IMR-90 (cell line): ENCODE measurements around the gene PAX1. TPM values are rescaled to one million over a fixed set of nuclear protein-coding genes. Genes with fewer than 3 reads are reported as not detected.

Source experiments
- ATAC-seq: fragments of 200-7000 bp; cut with Tn5 transposase; 2 replicates; pipeline ENCODE4 v1.9.1; 2020; ENCODE audit warnings: low read depth, mild to moderate bottlenecking, moderate library complexity
- Bru-seq: library from RNA; stranded (reverse); fragments of 400-500 nt; gene quantifications from one replicate; lab custom pipeline; 2021; lab: Mats Ljungman, UMichigan
- BruChase-seq, 2 experiments: library from RNA; stranded (reverse); fragments of 400-500 nt; gene quantifications; one replicate each; lab custom pipeline; 2021; lab: Mats Ljungman, UMichigan
- BruUV-seq: library from RNA; stranded (reverse); fragments of 400-500 nt; replicated peaks from 2 replicates; lab custom pipeline; 2021; lab: Mats Ljungman, UMichigan
- CTCF ChIA-PET: fragments of 300-600 bp; formaldehyde crosslinking; extraction: SDS; loops from one replicate; lab custom pipeline; 2021; ENCODE audit warnings: antibody characterized with exemption; lab: Yijun Ruan, JAX
- POLR2A ChIA-PET: fragments of 300-600 bp; sonication (Branson Sonifier 250); formaldehyde crosslinking; loops from one replicate; lab custom pipeline; 2022; ENCODE audit warnings: antibody characterized with exemption; ENCODE audit not compliant: unreplicated experiment; lab: Charles Lee
- DNase-seq: peaks from one replicate; pipeline ENCODE4 v3.0.0; 2013
- H2AFZ ChIP-seq: replicated peaks from 2 replicates; pipeline ENCODE3; 2013; ENCODE audit warnings: low read length, mild to moderate bottlenecking; ENCODE audit not compliant: poor library complexity
- H2AK5ac ChIP-seq: 2 replicates; pipeline ENCODE4 v1.6.1; 2013; ENCODE audit warnings: low read depth, low read length, inconsistent platforms
- H2AK9ac ChIP-seq: replicated peaks from 2 replicates; pipeline ENCODE3; 2013; ENCODE audit warnings: mild to moderate bottlenecking, low read depth, low read length, moderate library complexity; ENCODE audit not compliant: poor library complexity
- H2BK120ac ChIP-seq: 2 replicates; pipeline ENCODE4 v1.6.1; 2013; ENCODE audit warnings: low read depth, low read length, inconsistent platforms
- H2BK15ac ChIP-seq: 3 replicates; pipeline ENCODE4 v1.6.1; 2013; ENCODE audit warnings: low read depth, low read length, inconsistent platforms
- H2BK20ac ChIP-seq: 2 replicates; pipeline ENCODE4 v1.6.1; 2013; ENCODE audit warnings: low read depth, mild to moderate bottlenecking, inconsistent platforms, low read length, moderate library complexity
- H2BK5ac ChIP-seq: 2 replicates; pipeline ENCODE4 v1.6.1; 2013; ENCODE audit warnings: mild to moderate bottlenecking, low read depth, low read length, inconsistent platforms; ENCODE audit not compliant: poor library complexity, severe bottlenecking
- H3K14ac ChIP-seq: replicated peaks from 2 replicates; pipeline ENCODE4 v1.6.1; 2013; ENCODE audit warnings: low read depth, low read length, inconsistent platforms
- H3K18ac ChIP-seq: 2 replicates; pipeline ENCODE4 v1.6.1; 2013; ENCODE audit warnings: low read depth, low read length, control low read depth
- H3K23ac ChIP-seq: 2 replicates; pipeline ENCODE4 v1.6.1; 2013; ENCODE audit warnings: low read depth, low read length, inconsistent platforms
- H3K27ac ChIP-seq: 2 replicates; pipeline ENCODE4 v1.5.1; 2013; ENCODE audit warnings: mild to moderate bottlenecking, control low read depth, low read length; ENCODE audit not compliant: insufficient read depth
- H3K27me3 ChIP-seq: 2 replicates; pipeline ENCODE4 v1.6.1; 2013; ENCODE audit warnings: low read length; ENCODE audit not compliant: control insufficient read depth, insufficient read depth
- H3K36me3 ChIP-seq: 2 replicates; pipeline ENCODE4 v1.6.1; 2013; ENCODE audit warnings: low read length, mixed read lengths; ENCODE audit not compliant: control insufficient read depth, insufficient read depth
- H3K4ac ChIP-seq: 2 replicates; pipeline ENCODE4 v1.6.1; 2013; ENCODE audit warnings: low read depth, low read length, inconsistent platforms
- H3K4me1 ChIP-seq: 2 replicates; pipeline ENCODE4 v1.6.1; 2013; ENCODE audit warnings: low read length, mixed read lengths; ENCODE audit not compliant: control insufficient read depth, insufficient read depth
- H3K4me2 ChIP-seq: 2 replicates; pipeline ENCODE4 v1.6.1; 2013; ENCODE audit warnings: low read depth, mild to moderate bottlenecking, control low read depth, low read length, moderate library complexity
- H3K4me3 ChIP-seq: 2 replicates; pipeline ENCODE4 v1.5.1; 2013; ENCODE audit warnings: low read depth, mild to moderate bottlenecking, control low read depth, low read length, moderate library complexity; ENCODE audit not compliant: insufficient read depth
- H3K56ac ChIP-seq: 2 replicates; pipeline ENCODE4 v1.6.1; 2013; ENCODE audit warnings: low read length, inconsistent platforms; ENCODE audit not compliant: insufficient read depth; ENCODE audit errors: extremely low read depth
- H3K79me1 ChIP-seq, 2 experiments: 2 replicates each; pipeline ENCODE4 v1.6.1; 2013; ENCODE audit warnings: low read length in 2 of 2, inconsistent platforms in 1 of 2, low read depth in 1 of 2
- H3K9ac ChIP-seq: 2 replicates; pipeline ENCODE4 v1.6.1; 2013; ENCODE audit warnings: low read depth, low read length, control low read depth
- H3K9me1 ChIP-seq: 2 replicates; pipeline ENCODE4 v1.6.1; 2013; ENCODE audit warnings: low read length, inconsistent platforms; ENCODE audit not compliant: insufficient read depth
- H3K9me3 ChIP-seq: 2 replicates; pipeline ENCODE4 v1.6.1; 2013; ENCODE audit warnings: low read length; ENCODE audit not compliant: control insufficient read depth, insufficient read depth
- H4K20me1 ChIP-seq: 2 replicates; pipeline ENCODE4 v1.6.1; 2013; ENCODE audit warnings: low read length, inconsistent platforms; ENCODE audit not compliant: insufficient read depth
- H4K5ac ChIP-seq: 2 replicates; pipeline ENCODE4 v1.6.1; 2013; ENCODE audit warnings: mild to moderate bottlenecking, low read depth, low read length, control low read depth
- H4K8ac ChIP-seq, 2 experiments: 2 replicates each; pipeline ENCODE4 v1.6.1; 2013; ENCODE audit warnings: low read depth in 2 of 2, low read length in 2 of 2, control low read depth in 1 of 2, inconsistent platforms in 1 of 2
- H4K91ac ChIP-seq: 2 replicates; pipeline ENCODE4 v1.6.1; 2013; ENCODE audit warnings: low read depth, low read length, inconsistent platforms; ENCODE audit not compliant: insufficient read depth
- BHLHE40 ChIP-seq: fragments of 150-350 bp; IDR thresholded peaks from 2 replicates; pipeline ENCODE4 v1.6.1; 2016; ENCODE audit warnings: mild to moderate bottlenecking, low read depth, low read length
- CEBPB ChIP-seq: IDR thresholded peaks from 2 replicates; pipeline ENCODE4 v1.6.1; 2012; ENCODE audit warnings: low read depth, low read length, improper control_type of control experiment
- CHD1 ChIP-seq: IDR thresholded peaks from 2 replicates; pipeline ENCODE4 v1.6.1; 2012; ENCODE audit warnings: low read depth, low read length, improper control_type of control experiment
- MAZ ChIP-seq: IDR thresholded peaks from 2 replicates; pipeline ENCODE4 v1.6.1; 2012; ENCODE audit warnings: low read depth, mild to moderate bottlenecking, low read length, improper control_type of control experiment, moderate library complexity, borderline replicate concordance
- MXI1 ChIP-seq: IDR thresholded peaks from 2 replicates; pipeline ENCODE4 v1.6.1; 2012; ENCODE audit warnings: low read depth, mild to moderate bottlenecking, low read length, moderate library complexity, borderline replicate concordance
- NFE2L2 ChIP-seq: fragments of 150-350 bp; IDR thresholded peaks from 2 replicates; pipeline ENCODE4 v1.6.1; 2016; ENCODE audit warnings: low read depth, mild to moderate bottlenecking, low read length
- POLR2A ChIP-seq: IDR thresholded peaks from 2 replicates; pipeline ENCODE4 v1.6.1; 2012; ENCODE audit warnings: mild to moderate bottlenecking, low read depth, low read length
- RAD21 ChIP-seq: IDR thresholded peaks from 2 replicates; pipeline ENCODE4 v1.6.1; 2012; ENCODE audit warnings: low read length, improper control_type of control experiment
- RCOR1 ChIP-seq: IDR thresholded peaks from 2 replicates; pipeline ENCODE4 v1.6.1; 2012; ENCODE audit warnings: mild to moderate bottlenecking, low read length, improper control_type of control experiment; ENCODE audit not compliant: insufficient replicate concordance
- RFX5 ChIP-seq: IDR thresholded peaks from 2 replicates; pipeline ENCODE4 v1.8.0; 2012; ENCODE audit warnings: low read depth, mild to moderate bottlenecking, low read length, moderate library complexity
- SMC3 ChIP-seq: fragments of 150-350 bp; IDR thresholded peaks from 2 replicates; pipeline ENCODE4 v1.6.1; 2016; ENCODE audit warnings: low read depth, mild to moderate bottlenecking, antibody characterized with exemption, low read length, moderate library complexity
- WGBS, 2 experiments: methylation state at CpG; one replicate each; pipeline versions ENCODE4 v1.1.5 to v1.1.7; 2013; ENCODE audit warnings: missing lambda C conversion rate in 2 of 2; ENCODE audit not compliant: insufficient read length in 1 of 2; ENCODE audit errors: extremely low coverage in 2 of 2; 5-methylcytosine and 5-hydroxymethylcytosine counted together
- dilution Hi-C: fragments of 300-500 bp; cut with HindIII; formaldehyde crosslinking; loops from one replicate; pipeline ENCODE4 v1.14.3; 2018; ENCODE audit warnings: low sequenced_read_pairs; ENCODE audit not compliant: unreplicated experiment
- in situ Hi-C: fragments of 300-500 bp; cut with MboI; formaldehyde crosslinking; loops from 3 replicates; pipeline ENCODE4 v1.14.3; 2019; ENCODE audit warnings: low sequenced_read_pairs, inconsistent platforms, mixed read lengths
- intact Hi-C: fragments of 100-400 bp; cut with micrococcal nuclease; formaldehyde crosslinking; loops from 2 replicates; pipeline ENCODE4 v1.10.0; 2022
- long read RNA-seq: library from polyadenylated mRNA; unstranded; transcript quantifications from one replicate; pipeline ENCODE4 v2.0.0, GENCODE V29; 2021; ENCODE audit not compliant: unreplicated experiment
- polyA plus RNA-seq, 3 experiments: library from polyadenylated mRNA; depleted of rRNA; stranded (reverse); fragments of >200 nt; gene quantifications; 2 replicates each; pipeline ENCODE4 v1.2.3, GENCODE V29; 2012; ENCODE audit warnings: low replicate concordance in 1 of 3
- total RNA-seq: library from RNA; depleted of rRNA; stranded (reverse); fragments of >200 nt; gene quantifications from 2 replicates; pipeline ENCODE4 v1.2.3, GENCODE V29; 2012; rRNA removed
- TF ChIP-seq, protein P1 (sequence below): conservative IDR thresholded peaks from 2 replicates; pipeline ENCODE4 v1.5.1; 2012; ENCODE audit warnings: mild to moderate bottlenecking, low read depth, low read length, improper control_type of control experiment
- TF ChIP-seq, protein P2 (sequence below): fragments of 150-350 bp; IDR thresholded peaks from 2 replicates; pipeline ENCODE4 v1.6.1; 2016; ENCODE audit warnings: low read depth, mild to moderate bottlenecking, low read length, moderate library complexity, borderline replicate concordance
- TF ChIP-seq, protein P3 (sequence below): fragments of 150-350 bp; IDR thresholded peaks from 2 replicates; pipeline ENCODE4 v1.6.1; 2017; ENCODE audit warnings: mild to moderate bottlenecking, antibody characterized with exemption, low read length, low read depth

PAX1 gene
- total RNA-seq, result not detected in 2 replicates
- polyA plus RNA-seq (2012; rRNA removed), result not detected in 2 replicates
- not detected in 2 replicates for polyA plus RNA-seq (2012; cell fraction: cytosol; rRNA removed)
- not detected in 2 replicates for polyA plus RNA-seq (2012; cell fraction: nucleus; rRNA removed; ENCODE audit: low replicate concordance)
- not detected for Bru-seq, nascent RNA
- not detected for BruChase-seq, experiment 1, labeled RNA remaining after a 6-hour chase
- not detected for BruChase-seq, experiment 2, labeled RNA remaining after a 2-hour chase
- long read RNA-seq, result 0 reads

DNA sequence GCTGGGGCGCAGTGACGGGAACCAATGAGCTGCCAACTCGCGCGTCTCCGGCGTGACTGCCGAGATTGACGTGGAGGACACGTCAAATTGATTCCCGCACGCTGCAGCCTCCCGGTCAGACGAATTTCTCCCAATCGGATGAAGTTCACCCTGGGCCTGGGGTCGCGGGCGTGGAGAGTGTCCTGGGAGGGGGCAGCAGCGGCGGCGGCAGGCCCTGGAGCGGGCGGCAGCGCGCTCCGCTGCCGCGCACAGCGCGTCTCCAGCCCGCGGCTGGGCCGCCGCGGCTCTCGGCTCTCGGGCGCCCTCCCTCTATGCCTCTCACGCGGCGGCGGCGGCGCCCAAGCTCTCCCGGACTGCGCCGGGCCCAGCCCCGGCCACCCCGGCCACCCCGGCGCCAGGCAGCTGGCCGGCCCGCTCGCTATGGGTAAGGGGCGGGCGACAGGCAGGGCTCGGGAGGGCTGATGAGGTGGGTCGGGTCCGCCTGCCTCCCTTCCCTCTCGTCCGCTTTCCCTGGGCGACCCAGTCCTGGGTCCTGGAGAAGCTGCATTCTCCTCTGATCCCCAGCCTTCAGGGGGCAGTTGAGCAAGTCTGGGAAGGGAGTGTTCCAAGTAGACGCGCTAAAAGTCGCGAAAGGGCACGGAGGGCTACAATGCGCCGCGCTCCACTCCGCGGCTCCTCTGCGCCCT, at the start of gene PAX1:
Gene PAX1, plus strand, starts transcription at position 90 of the 686 bp plus-strand sequence. Its CDS starts 49 bp downstream, at position 139.
- Histone ChIP-seq H2BK120ac (no peak within 1 kb of the TSS), H3K23ac (no peak within 1 kb of the TSS), H3K56ac (no peak within 1 kb of the TSS), H3K4me2 (no peak within 1 kb of the TSS), H3K18ac (no peak within 1 kb of the TSS), H2BK20ac (no peak within 1 kb of the TSS), H3K36me3 (no peaks in the 10 kb centered on the region), H3K79me1 (no peaks in the 10 kb centered on the region), H2AK5ac (no peak within 1 kb of the TSS), H2AK9ac (no peak within 1 kb of the TSS), H2BK5ac (no peak within 1 kb of the TSS), H4K5ac (no peak within 1 kb of the TSS), H3K4ac (no peak within 1 kb of the TSS), H3K9me3 (no peaks in the 10 kb centered on the region), H3K9ac (no peak within 1 kb of the TSS), H3K4me3 (no peak within 1 kb of the TSS), H4K91ac (no peak within 1 kb of the TSS), H3K4me1 (no peaks in the 10 kb centered on the region), H3K9me1 (no peaks in the 10 kb centered on the region), H4K8ac (no peak within 1 kb of the TSS), H3K14ac (no peak within 1 kb of the TSS), H4K20me1 (no peaks in the 10 kb centered on the region), H2BK15ac (no peak within 1 kb of the TSS), H2AFZ (peak within 1 kb of the TSS; percentile 61), H3K27ac (no peak within 1 kb of the TSS), H3K27me3 (peaks cover 67% of the 10 kb centered on the region)
- in situ Hi-C loops, result loop anchor here (25.0 kb wide), 1 partner anchor 607 kb away; no protein-coding TSS in a partner anchor
- dilution Hi-C loops, result no loop called here
- no peak for ATAC-seq
- intact Hi-C loops, result no loop called here
- ChIA-PET CTCF (no interaction called here), POLR2A (no interaction called here)
- BruUV-seq, result no TSS peak
- DNase-seq, result no peak
- WGBS, 2 experiments, result 3% methylated on average over 24 of the region's 73 CpGs; no CpG with 5 or more reads in 1 of the 2 experiments
- TF ChIP-seq NFE2L2, result no peak
- TF ChIP-seq RAD21, result no peak
- no peak for TF ChIP-seq MXI1
- no peak for TF ChIP-seq RFX5
- TF ChIP-seq SMC3, result no peak
- TF ChIP-seq, protein P1, sequence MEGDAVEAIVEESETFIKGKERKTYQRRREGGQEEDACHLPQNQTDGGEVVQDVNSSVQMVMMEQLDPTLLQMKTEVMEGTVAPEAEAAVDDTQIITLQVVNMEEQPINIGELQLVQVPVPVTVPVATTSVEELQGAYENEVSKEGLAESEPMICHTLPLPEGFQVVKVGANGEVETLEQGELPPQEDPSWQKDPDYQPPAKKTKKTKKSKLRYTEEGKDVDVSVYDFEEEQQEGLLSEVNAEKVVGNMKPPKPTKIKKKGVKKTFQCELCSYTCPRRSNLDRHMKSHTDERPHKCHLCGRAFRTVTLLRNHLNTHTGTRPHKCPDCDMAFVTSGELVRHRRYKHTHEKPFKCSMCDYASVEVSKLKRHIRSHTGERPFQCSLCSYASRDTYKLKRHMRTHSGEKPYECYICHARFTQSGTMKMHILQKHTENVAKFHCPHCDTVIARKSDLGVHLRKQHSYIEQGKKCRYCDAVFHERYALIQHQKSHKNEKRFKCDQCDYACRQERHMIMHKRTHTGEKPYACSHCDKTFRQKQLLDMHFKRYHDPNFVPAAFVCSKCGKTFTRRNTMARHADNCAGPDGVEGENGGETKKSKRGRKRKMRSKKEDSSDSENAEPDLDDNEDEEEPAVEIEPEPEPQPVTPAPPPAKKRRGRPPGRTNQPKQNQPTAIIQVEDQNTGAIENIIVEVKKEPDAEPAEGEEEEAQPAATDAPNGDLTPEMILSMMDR, result no peak
- TF ChIP-seq MAZ, result no peak
- TF ChIP-seq BHLHE40, result no peak
- no peak for TF ChIP-seq POLR2A
- no peak for TF ChIP-seq CHD1
- TF ChIP-seq, protein P2, sequence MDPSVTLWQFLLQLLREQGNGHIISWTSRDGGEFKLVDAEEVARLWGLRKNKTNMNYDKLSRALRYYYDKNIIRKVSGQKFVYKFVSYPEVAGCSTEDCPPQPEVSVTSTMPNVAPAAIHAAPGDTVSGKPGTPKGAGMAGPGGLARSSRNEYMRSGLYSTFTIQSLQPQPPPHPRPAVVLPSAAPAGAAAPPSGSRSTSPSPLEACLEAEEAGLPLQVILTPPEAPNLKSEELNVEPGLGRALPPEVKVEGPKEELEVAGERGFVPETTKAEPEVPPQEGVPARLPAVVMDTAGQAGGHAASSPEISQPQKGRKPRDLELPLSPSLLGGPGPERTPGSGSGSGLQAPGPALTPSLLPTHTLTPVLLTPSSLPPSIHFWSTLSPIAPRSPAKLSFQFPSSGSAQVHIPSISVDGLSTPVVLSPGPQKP, result no peak
- no peak for TF ChIP-seq RCOR1
- TF ChIP-seq, protein P3, sequence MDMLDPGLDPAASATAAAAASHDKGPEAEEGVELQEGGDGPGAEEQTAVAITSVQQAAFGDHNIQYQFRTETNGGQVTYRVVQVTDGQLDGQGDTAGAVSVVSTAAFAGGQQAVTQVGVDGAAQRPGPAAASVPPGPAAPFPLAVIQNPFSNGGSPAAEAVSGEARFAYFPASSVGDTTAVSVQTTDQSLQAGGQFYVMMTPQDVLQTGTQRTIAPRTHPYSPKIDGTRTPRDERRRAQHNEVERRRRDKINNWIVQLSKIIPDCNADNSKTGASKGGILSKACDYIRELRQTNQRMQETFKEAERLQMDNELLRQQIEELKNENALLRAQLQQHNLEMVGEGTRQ, result no peak
- no peak for TF ChIP-seq CEBPB
